Mesenchymal stem cell (in vitro differentiated cells and primary cell): ENCODE measurements around the gene RPLP2.
A peak's percentile ranks its signal among the peaks of the same experiment; 100 is the strongest.

ENCODE experiments used
- DNase-seq: peaks from one replicate; pipeline ENCODE4 v3.0.0-alpha.2; 2013
- H2AFZ ChIP-seq: one replicate; pipeline ENCODE4 v1.6.1; 2013; ENCODE audit warnings: low read depth, mild to moderate bottlenecking, control low read depth, inconsistent platforms, low read length, moderate library complexity
- H2AK5ac ChIP-seq: 2 replicates; pipeline ENCODE4 v1.6.1; 2013; ENCODE audit warnings: low read length, moderate library complexity, mild to moderate bottlenecking, inconsistent platforms; ENCODE audit not compliant: severe bottlenecking
- H2BK120ac ChIP-seq: one replicate; pipeline ENCODE4 v1.6.1; 2013; ENCODE audit warnings: low read depth, mild to moderate bottlenecking, inconsistent platforms, low read length, moderate library complexity
- H2BK12ac ChIP-seq, 2 experiments: one replicate each; pipeline ENCODE4 v1.6.1; 2013; ENCODE audit warnings: inconsistent platforms in 2 of 2, low read length in 2 of 2, mild to moderate bottlenecking in 2 of 2, moderate library complexity in 2 of 2, control low read depth in 1 of 2
- H2BK15ac ChIP-seq: one replicate; pipeline ENCODE4 v1.6.1; 2013; ENCODE audit warnings: mild to moderate bottlenecking, low read depth, inconsistent platforms; ENCODE audit not compliant: poor library complexity, severe bottlenecking
- H2BK5ac ChIP-seq: 2 replicates; pipeline ENCODE4 v1.6.1; 2013; ENCODE audit warnings: low read depth, mild to moderate bottlenecking, low read length, control low read depth, inconsistent platforms; ENCODE audit not compliant: poor library complexity, severe bottlenecking
- H3K14ac ChIP-seq, 2 experiments: one replicate each; pipeline ENCODE4 v1.6.1; 2013; ENCODE audit warnings: inconsistent platforms in 2 of 2, low read length in 2 of 2, control low read depth in 1 of 2, mild to moderate bottlenecking in 1 of 2, moderate library complexity in 1 of 2
- H3K18ac ChIP-seq, 2 experiments: one replicate each; pipeline ENCODE4 v1.6.1; 2013; ENCODE audit warnings: inconsistent platforms in 2 of 2, low read length in 2 of 2, control low read depth in 1 of 2, low read depth in 1 of 2, mild to moderate bottlenecking in 1 of 2
- H3K23ac ChIP-seq, 2 experiments: one replicate each; pipeline ENCODE4 v1.6.1; 2013; ENCODE audit warnings: inconsistent platforms in 2 of 2, low read length in 2 of 2, mild to moderate bottlenecking in 2 of 2, moderate library complexity in 2 of 2, control low read depth in 1 of 2
- H3K27ac ChIP-seq: 2 replicates; pipeline ENCODE4 v1.5.1; 2013; ENCODE audit warnings: mild to moderate bottlenecking, moderate library complexity, low read length, control low read depth, inconsistent platforms; ENCODE audit not compliant: poor library complexity, severe bottlenecking
- H3K27me3 ChIP-seq, 2 experiments: 2 replicates each; pipeline versions ENCODE4 v1.6.1 to v1.7.0; 2013; ENCODE audit warnings: low read length in 2 of 2, mild to moderate bottlenecking in 2 of 2, moderate library complexity in 2 of 2, control low read depth in 1 of 2, inconsistent platforms in 1 of 2; ENCODE audit not compliant: control insufficient read depth in 1 of 2, insufficient read depth in 1 of 2
- H3K36me3 ChIP-seq, 2 experiments: 2 replicates each; pipeline versions ENCODE4 v1.6.1 to v1.7.0; 2013; ENCODE audit warnings: low read length in 2 of 2, control low read depth in 1 of 2, inconsistent platforms in 1 of 2, low read depth in 1 of 2, mild to moderate bottlenecking in 1 of 2; ENCODE audit not compliant: insufficient read depth in 2 of 2, control insufficient read depth in 1 of 2
- H3K4ac ChIP-seq, 2 experiments: one replicate each; pipeline ENCODE4 v1.6.1; 2013; ENCODE audit warnings: inconsistent platforms in 2 of 2, low read length in 2 of 2, mild to moderate bottlenecking in 2 of 2, moderate library complexity in 2 of 2, control low read depth in 1 of 2, low read depth in 1 of 2
- H3K4me1 ChIP-seq: 2 replicates; pipeline ENCODE4 v1.6.1; 2013; ENCODE audit warnings: low read depth, low read length, control low read depth; ENCODE audit not compliant: control insufficient read depth, insufficient read depth
- H3K4me2 ChIP-seq: 2 replicates; pipeline ENCODE4 v1.6.1; 2013; ENCODE audit warnings: low read length, mild to moderate bottlenecking, inconsistent platforms; ENCODE audit not compliant: poor library complexity, severe bottlenecking
- H3K4me3 ChIP-seq, 2 experiments: 2 replicates each; pipeline versions ENCODE4 v1.5.1 to v1.7.0; 2013; ENCODE audit warnings: low read length in 2 of 2, mild to moderate bottlenecking in 2 of 2, control low read depth in 1 of 2, low read depth in 1 of 2; ENCODE audit not compliant: insufficient read depth in 1 of 2
- H3K79me1 ChIP-seq: replicated peaks from 2 replicates; pipeline ENCODE4 v1.6.1; 2013; ENCODE audit warnings: mild to moderate bottlenecking, control low read depth, low read length, inconsistent platforms; ENCODE audit not compliant: poor library complexity, severe bottlenecking
- H3K9ac ChIP-seq: 2 replicates; pipeline ENCODE4 v1.7.0; 2013; ENCODE audit warnings: mild to moderate bottlenecking, low read length, moderate library complexity
- H3K9me3 ChIP-seq: 2 replicates; pipeline ENCODE4 v1.7.0; 2013; ENCODE audit warnings: mild to moderate bottlenecking, low read length; ENCODE audit not compliant: control insufficient read depth
- H4K8ac ChIP-seq: one replicate; pipeline ENCODE4 v1.6.1; 2013; ENCODE audit warnings: inconsistent platforms, mild to moderate bottlenecking, low read length, moderate library complexity
- H4K91ac ChIP-seq: one replicate; pipeline ENCODE4 v1.6.1; 2013; ENCODE audit warnings: mild to moderate bottlenecking, low read length, inconsistent platforms
- WGBS: methylation state at CpG from one replicate; pipeline ENCODE4 v1.1.7; 2013; ENCODE audit warnings: mixed read lengths; 5-methylcytosine and 5-hydroxymethylcytosine counted together

The RPLP2 gene

DNA sequence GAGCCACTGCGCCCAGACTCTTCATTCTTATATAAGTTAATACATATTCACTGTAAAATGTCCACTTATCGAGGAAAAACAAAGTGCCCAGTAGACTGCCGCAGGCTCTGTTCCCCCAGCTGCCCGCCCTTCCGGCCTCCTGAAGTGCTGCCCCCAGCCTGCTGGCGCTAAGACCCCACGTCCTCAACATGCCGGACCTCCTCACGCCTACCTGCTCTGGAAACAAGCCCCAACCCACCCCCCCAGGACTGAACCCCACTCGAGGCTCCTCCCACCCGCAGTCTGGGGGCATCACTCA lies 33.6 kb upstream of the RPLP2 start:
- Histone ChIP-seq H2BK15ac (no peak overlapping the region), H2BK5ac (no peak overlapping the region), H2BK120ac (no peak overlapping the region), H3K14ac (no peak overlapping the region), H3K4me2 (peak overlapping the region; percentile 92), H3K23ac (no peak overlapping the region), H3K27me3 (no peaks in the 10 kb centered on the region), H4K8ac (no peak overlapping the region), H3K18ac (peak overlapping the region; percentile 77 to 96), H3K4ac (peak overlapping the region; percentile 71 to 96), H3K36me3 (peaks cover 42 to 64% of the 10 kb centered on the region in 2 experiments), H2AFZ (no peak overlapping the region), H4K91ac (peak overlapping the region; percentile 83), H3K27ac (no peak overlapping the region), H2BK12ac (no peak overlapping the region), H3K4me3 (peak overlapping the region; percentile 93 to 96), H3K79me1 (peaks cover 37% of the 10 kb centered on the region), H3K9me3 (no peaks in the 10 kb centered on the region), H3K9ac (peak overlapping the region; percentile 93), H3K4me1 (peaks cover 53% of the 10 kb centered on the region), H2AK5ac (no peak overlapping the region)
- no peak for DNase-seq
- 25% methylated on average over 11 of the region's 11 CpGs for WGBS

DNA sequence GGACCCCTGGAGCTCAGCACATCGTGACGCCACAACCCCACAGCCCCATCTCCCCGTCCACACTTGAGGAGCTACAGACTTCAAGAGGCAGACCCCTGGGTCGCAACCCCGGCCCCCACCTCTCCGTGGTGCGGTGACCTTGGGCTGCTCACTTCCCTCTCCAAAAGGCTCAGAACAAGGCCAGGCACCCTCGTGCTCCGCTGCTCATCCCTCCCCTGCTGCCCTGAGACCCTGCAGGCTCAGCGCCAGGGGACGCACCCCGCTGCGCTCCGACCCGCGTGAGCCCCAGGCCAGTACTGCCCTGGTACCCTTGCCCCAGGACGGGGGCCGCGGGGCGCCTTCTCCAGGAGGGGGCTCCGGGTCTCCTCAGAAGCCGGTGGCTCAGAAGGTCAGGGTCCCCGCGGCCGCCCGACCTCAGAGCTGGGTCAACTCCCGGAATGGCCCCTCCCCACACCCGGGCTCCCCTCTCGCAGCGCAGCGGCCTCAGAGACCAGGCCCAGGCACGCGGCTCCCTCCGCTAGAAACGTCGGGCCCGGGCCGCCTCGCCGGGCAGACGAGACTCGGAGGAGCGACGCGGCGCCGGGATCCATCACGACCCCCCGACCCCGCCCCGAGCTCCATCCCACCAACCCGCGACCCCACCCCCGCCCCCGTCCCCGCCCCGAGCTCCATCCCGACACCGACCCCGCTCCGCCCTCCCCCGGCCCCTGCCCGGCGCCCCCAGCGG lies 33.0 kb upstream of the RPLP2 start:
- Histone ChIP-seq H3K27ac (no peak overlapping the region), H3K4me3 (peak overlapping the region; percentile 93 to 96), H2BK5ac (peak overlapping the region; percentile 85), H3K79me1 (peaks cover 33% of the 10 kb centered on the region), H3K9me3 (no peaks in the 10 kb centered on the region), H2AFZ (peak overlapping the region; percentile 18), H3K23ac (peak overlapping the region in 1 of 2 experiments; percentile 30), H3K18ac (peak overlapping the region; percentile 81 to 96), H3K27me3 (no peaks in the 10 kb centered on the region), H2BK120ac (peak overlapping the region; percentile 58), H2BK15ac (peak overlapping the region; percentile 98), H3K36me3 (peaks cover 41 to 59% of the 10 kb centered on the region in 2 experiments), H4K8ac (peak overlapping the region; percentile 96), H2BK12ac (peak overlapping the region in 1 of 2 experiments; percentile 83), H3K4me2 (peak overlapping the region; percentile 92), H3K4me1 (peaks cover 53% of the 10 kb centered on the region), H3K14ac (peak overlapping the region in 1 of 2 experiments; percentile 100), H3K9ac (peak overlapping the region; percentile 93), H3K4ac (peak overlapping the region; percentile 71 to 96), H2AK5ac (peak overlapping the region; percentile 57), H4K91ac (peak overlapping the region; percentile 83)
- WGBS, result 1% methylated on average over 34 of the region's 65 CpGs
- peak; percentile 52 for DNase-seq

DNA sequence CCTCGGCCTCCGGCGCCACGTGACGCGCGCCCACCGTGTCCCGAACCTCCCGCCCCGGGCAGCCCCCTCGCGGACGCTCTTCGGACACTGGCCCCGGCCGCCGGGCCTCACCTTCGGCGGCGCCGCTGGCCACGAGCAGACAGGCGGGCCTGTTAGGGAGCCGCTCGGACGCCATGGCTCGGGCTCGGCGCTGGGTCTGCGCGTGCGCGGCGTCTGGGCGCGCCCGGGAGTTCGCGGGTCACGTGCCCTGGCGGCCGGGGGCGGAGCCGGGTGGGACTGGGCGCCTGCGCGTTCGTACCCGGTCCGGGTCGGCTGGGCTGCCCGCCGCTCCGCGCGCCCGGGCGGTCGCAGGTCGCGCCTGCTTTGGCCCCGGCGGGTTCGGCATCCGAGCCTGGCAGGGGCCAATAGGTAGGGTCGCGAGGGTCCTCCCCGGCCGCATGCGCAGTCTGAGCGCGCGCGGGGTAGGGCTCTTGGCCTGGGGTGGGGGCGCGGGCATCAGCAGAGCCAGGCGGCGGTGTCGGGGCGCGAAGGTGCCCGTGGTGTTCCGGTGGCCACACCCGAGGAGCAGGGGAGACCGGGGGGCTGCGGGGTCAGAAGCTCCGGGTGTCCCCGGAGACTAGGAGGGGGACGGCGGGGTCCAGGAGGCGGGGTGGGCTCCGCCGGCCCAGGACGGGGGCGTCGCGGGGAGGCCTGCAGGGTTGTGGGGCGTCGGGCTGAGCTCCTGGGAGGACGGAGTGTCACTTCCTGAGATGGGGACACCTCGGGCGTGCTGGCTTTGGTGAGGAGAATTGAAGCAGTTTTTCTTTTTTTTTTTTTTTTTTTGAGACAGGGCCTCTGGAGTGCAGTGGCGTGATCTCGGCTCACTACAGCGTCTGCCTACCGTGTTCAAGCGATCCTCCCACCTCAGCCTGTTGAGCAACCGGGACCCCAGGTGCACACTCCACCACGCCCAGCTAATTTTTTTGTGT lies 32.2 kb upstream of the RPLP2 start, which contains the start of gene GATD1:
GATD1 (minus strand) TSS at position 200 of the 968 bp plus-strand sequence; CDS start at position 175, 25 bp downstream.
- Histone ChIP-seq H4K8ac (peak within 1 kb of the TSS; percentile 96), H3K27me3 (no peaks in the 10 kb centered on the region), H3K23ac (peak within 1 kb of the TSS; percentile 64 to 95), H4K91ac (peak within 1 kb of the TSS; percentile 97), H2AFZ (peak within 1 kb of the TSS; percentile 60), H3K4me2 (peak within 1 kb of the TSS; percentile 92), H3K79me1 (peaks cover 28% of the 10 kb centered on the region), H3K18ac (peak within 1 kb of the TSS; percentile 94 to 96), H3K27ac (no peak within 1 kb of the TSS), H2AK5ac (peak within 1 kb of the TSS; percentile 57), H3K9ac (peak within 1 kb of the TSS; percentile 93), H2BK120ac (peak within 1 kb of the TSS; percentile 84), H2BK12ac (peak within 1 kb of the TSS; percentile 30 to 83), H3K14ac (peak within 1 kb of the TSS in 1 of 2 experiments; percentile 100), H3K9me3 (no peaks in the 10 kb centered on the region), H2BK15ac (peak within 1 kb of the TSS; percentile 98), H3K4me1 (peaks cover 51% of the 10 kb centered on the region), H2BK5ac (peak within 1 kb of the TSS; percentile 85), H3K36me3 (peaks cover 35 to 50% of the 10 kb centered on the region in 2 experiments), H3K4me3 (peak within 1 kb of the TSS; percentile 93 to 96), H3K4ac (peak within 1 kb of the TSS; percentile 71 to 96)
- WGBS, result 3% methylated on average over 82 of the region's 110 CpGs
- DNase-seq, result peak; percentile 83
